Endothelial cell of umbilical vein (primary cell): ENCODE data around the gene MCM5. TPM values are rescaled to one million over a fixed set of nuclear protein-coding genes. Genes with fewer than 3 reads are reported as not detected.

Experiments used
- BruUV-seq: library from RNA; stranded (reverse); fragments of 400-500 nt; replicated peaks from 2 replicates; lab custom pipeline; 2021; lab: Mats Ljungman, UMichigan
- CTCF ChIA-PET: fragments of 300-600, 350-600 bp; sonication (Branson Sonifier 250); formaldehyde crosslinking; loops from one replicate; lab custom pipeline; 2021; ENCODE audit warnings: antibody characterized with exemption, inconsistent platforms; lab: Charles Lee
- POLR2A ChIA-PET: fragments of 300-600, 350-600 bp; sonication (Branson Sonifier 250); formaldehyde crosslinking; loops from one replicate; lab custom pipeline; 2021; ENCODE audit warnings: antibody characterized with exemption, inconsistent platforms; lab: Charles Lee
- DNase-seq: peaks from one replicate; pipeline ENCODE4 v3.0.0-alpha.2; 2011; ENCODE audit warnings: low read depth, low spot score
- FAIRE-seq: peaks from 2 replicates; lab custom pipeline; 2011; peaks lifted over from hg19 to GRCh38; lab: Jason Lieb, UNC
- H2AFZ ChIP-seq: 2 replicates; pipeline ENCODE4 v1.6.0; 2012; ENCODE audit warnings: low read depth, low read length, control low read depth, inconsistent platforms
- H3K27ac ChIP-seq: 2 replicates; pipeline ENCODE4 v1.5.1; 2011; ENCODE audit warnings: low read depth, mild to moderate bottlenecking, control low read depth, low read length, moderate library complexity; ENCODE audit not compliant: insufficient read depth
- H3K27me3 ChIP-seq, 2 experiments: 2 replicates each; pipeline versions ENCODE4 v1.6.0 to v1.6.1; 2011; ENCODE audit warnings: low read length in 2 of 2, mixed read lengths in 1 of 2; ENCODE audit not compliant: control insufficient read depth in 2 of 2, insufficient read depth in 2 of 2
- H3K36me3 ChIP-seq, 2 experiments: 2 replicates in 1 of 2; 3 replicates in 1 of 2; pipeline ENCODE4 v1.5.1; 2011; ENCODE audit warnings: low read length in 2 of 2, mild to moderate bottlenecking in 1 of 2, moderate library complexity in 1 of 2; ENCODE audit not compliant: control insufficient read depth in 2 of 2, insufficient read depth in 2 of 2; ENCODE audit errors: extremely low read depth in 1 of 2
- H3K4me1 ChIP-seq: 3 replicates; pipeline ENCODE4 v1.5.1; 2011; ENCODE audit warnings: mild to moderate bottlenecking, low read length; ENCODE audit not compliant: control insufficient read depth, insufficient read depth; ENCODE audit errors: extremely low read depth
- H3K4me2 ChIP-seq: 2 replicates; pipeline ENCODE4 v1.6.1; 2011; ENCODE audit warnings: low read length, control low read depth, mixed read lengths; ENCODE audit not compliant: insufficient read depth
- H3K4me3 ChIP-seq, 3 experiments: fragments of 200-600 bp in 1 of 3; sonication (generic), shearing (Covaris generic) in 1 of 3; replicated peaks in 1 of 3; 2 replicates each; pipeline ENCODE4 v1.5.1; 2011 to 2016; ENCODE audit warnings: control low read depth in 3 of 3, low read length in 3 of 3, mild to moderate bottlenecking in 2 of 3, inconsistent platforms in 1 of 3, low read depth in 1 of 3, moderate library complexity in 1 of 3; ENCODE audit not compliant: insufficient read depth in 1 of 3
- H3K79me2 ChIP-seq: 2 replicates; pipeline ENCODE4 v1.6.0; 2012; ENCODE audit warnings: low read length, inconsistent platforms; ENCODE audit not compliant: control insufficient read depth, insufficient read depth
- H3K9ac ChIP-seq: replicated peaks from 2 replicates; pipeline ENCODE3; 2011; ENCODE audit warnings: low read length, control low read depth; ENCODE audit not compliant: insufficient read depth; ENCODE audit errors: extremely low read depth
- H3K9me1 ChIP-seq: replicated peaks from 3 replicates; pipeline ENCODE4 v1.6.0; 2011; ENCODE audit warnings: mild to moderate bottlenecking, low read length; ENCODE audit not compliant: control insufficient read depth, insufficient read depth; ENCODE audit errors: extremely low read depth
- H3K9me3 ChIP-seq: replicated peaks from 2 replicates; pipeline ENCODE4 v1.5.1; 2012; ENCODE audit warnings: low read length, inconsistent platforms; ENCODE audit not compliant: control insufficient read depth, insufficient read depth
- H4K20me1 ChIP-seq: replicated peaks from 2 replicates; pipeline ENCODE3; 2011; ENCODE audit warnings: mild to moderate bottlenecking, low read length; ENCODE audit not compliant: control insufficient read depth, insufficient read depth; ENCODE audit errors: extremely low read depth
- EZH2 ChIP-seq: IDR thresholded peaks from 2 replicates; pipeline ENCODE4 v1.6.1; 2012; ENCODE audit warnings: borderline replicate concordance, low read depth, mild to moderate bottlenecking, moderate library complexity, low read length, inconsistent platforms; ENCODE audit not compliant: severe bottlenecking
- FOS ChIP-seq: IDR thresholded peaks from 2 replicates; pipeline ENCODE4 v1.6.1; 2011; ENCODE audit warnings: mild to moderate bottlenecking, low read length, moderate library complexity, borderline replicate concordance; ENCODE audit not compliant: insufficient read depth
- GATA2 ChIP-seq: IDR thresholded peaks from 2 replicates; pipeline ENCODE4 v1.7.0; 2011; ENCODE audit warnings: low read depth, mild to moderate bottlenecking, moderate library complexity, mixed read lengths, low read length; ENCODE audit not compliant: insufficient read length, insufficient read depth
- JUN ChIP-seq: IDR thresholded peaks from 2 replicates; pipeline ENCODE4 v1.6.1; 2011; ENCODE audit warnings: borderline replicate concordance, low read depth; ENCODE audit not compliant: insufficient read length, insufficient read depth
- MYC ChIP-seq: IDR thresholded peaks from one replicate; pipeline ENCODE4 v1.6.1; 2011; ENCODE audit warnings: mild to moderate bottlenecking, low read depth, low read length
- POLR2A ChIP-seq: IDR thresholded peaks from 2 replicates; pipeline ENCODE4 v1.6.1; 2012; ENCODE audit warnings: low read depth, mild to moderate bottlenecking, control low read depth, low read length
- POLR2AphosphoS5 ChIP-seq: IDR thresholded peaks from 2 replicates; pipeline ENCODE4 v1.6.1; 2012; ENCODE audit warnings: low read depth, mild to moderate bottlenecking, control low read depth, low read length, moderate library complexity; ENCODE audit not compliant: insufficient read depth
- dilution Hi-C: fragments of 300-500 bp; cut with MboI; formaldehyde crosslinking; loops from one replicate; pipeline ENCODE4 v1.15.0; 2019; ENCODE audit warnings: low sequenced_read_pairs; ENCODE audit not compliant: extremely low pct_ligation_motif_present
- intact Hi-C: fragments of 100-400 bp; cut with micrococcal nuclease; formaldehyde crosslinking; loops from one replicate; pipeline ENCODE4 v1.10.0; 2022
- polyA plus RNA-seq, 4 experiments: library from polyadenylated mRNA; depleted of rRNA in 3 of 4; stranded (reverse) in 3 of 4; unstranded in 1 of 4; fragments of >200 nt; gene quantifications; 2 replicates each; pipeline versions ENCODE4 v1.2.1 to v1.2.3, GENCODE V29; 2011 to 2012; ENCODE audit warnings: missing spikeins in 1 of 4
- total RNA-seq: library from RNA; stranded (reverse); gene quantifications from 2 replicates; pipeline ENCODE4 v1.2.3, GENCODE V29; 2021
- TF ChIP-seq, protein P1 (sequence below): IDR thresholded peaks from 2 replicates; pipeline ENCODE4 v1.6.1; 2011; ENCODE audit not compliant: insufficient read depth, insufficient read length
- TF ChIP-seq, protein P2 (sequence below), 2 donors: IDR thresholded peaks; 1 replicate in 1 of 2; 2 replicates in 1 of 2; pipeline ENCODE4 v1.5.1; 2011; ENCODE audit warnings: low read length in 2 of 2, mild to moderate bottlenecking in 2 of 2, moderate library complexity in 2 of 2, control low read depth in 1 of 2, inconsistent platforms in 1 of 2, low read depth in 1 of 2; ENCODE audit not compliant: insufficient read depth in 1 of 2; ENCODE audit errors: extremely low read depth in 1 of 2

MCM5 gene
- total and polyA plus RNA-seq, 2 donors (not counting 3 experiments of a cell fraction or from before 2014, with no cell fraction given): 67.8 to 111 TPM

DNA sequence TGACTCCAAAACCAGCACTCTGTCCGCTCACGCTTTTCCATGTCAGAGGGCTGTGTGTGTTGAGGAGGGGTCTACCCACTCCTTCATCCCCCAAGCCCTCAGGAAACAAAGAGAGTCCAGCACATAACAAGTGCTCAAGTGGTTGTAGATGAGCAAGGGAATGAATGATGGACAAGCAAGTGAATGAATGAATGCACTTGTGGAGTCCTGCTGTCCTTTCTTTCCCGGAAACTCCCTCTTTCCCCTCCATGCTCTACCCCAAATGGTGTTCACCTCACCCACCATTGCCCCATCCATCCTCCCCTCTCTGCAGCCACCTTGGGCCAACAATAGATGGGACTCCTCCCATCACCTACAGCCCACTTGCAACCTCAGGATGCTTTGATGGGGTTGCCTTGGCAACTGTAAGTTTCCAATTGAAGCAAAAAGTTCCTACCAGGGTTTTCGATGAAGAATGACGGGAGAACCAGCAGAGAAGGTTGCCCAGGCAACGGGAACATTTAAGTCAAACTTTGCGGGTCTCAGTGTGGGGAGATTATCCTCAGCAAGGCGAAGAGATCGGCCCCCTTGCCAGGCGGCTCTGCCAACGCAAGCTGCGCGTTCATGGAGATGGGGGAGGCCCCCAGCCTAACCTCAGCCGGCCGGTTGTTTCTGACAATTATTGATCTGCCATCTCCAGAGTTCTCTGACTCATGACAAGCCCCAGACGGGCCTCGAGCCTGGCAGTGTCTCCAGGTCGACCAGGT, 51.1 kb downstream of the MCM5 start:
- intact Hi-C loops (no loop called here), dilution Hi-C loops (no loop called here)
- CTCF ChIA-PET: no interaction called here
- no peak for TF ChIP-seq POLR2A
- no peak for TF ChIP-seq POLR2AphosphoS5
- TF ChIP-seq MYC: no peak
- TF ChIP-seq EZH2: no peak
- no peak for TF ChIP-seq JUN
- TF ChIP-seq, protein P1, sequence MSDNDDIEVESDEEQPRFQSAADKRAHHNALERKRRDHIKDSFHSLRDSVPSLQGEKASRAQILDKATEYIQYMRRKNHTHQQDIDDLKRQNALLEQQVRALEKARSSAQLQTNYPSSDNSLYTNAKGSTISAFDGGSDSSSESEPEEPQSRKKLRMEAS: no peak
- TF ChIP-seq FOS: no peak
- TF ChIP-seq, protein P2, sequence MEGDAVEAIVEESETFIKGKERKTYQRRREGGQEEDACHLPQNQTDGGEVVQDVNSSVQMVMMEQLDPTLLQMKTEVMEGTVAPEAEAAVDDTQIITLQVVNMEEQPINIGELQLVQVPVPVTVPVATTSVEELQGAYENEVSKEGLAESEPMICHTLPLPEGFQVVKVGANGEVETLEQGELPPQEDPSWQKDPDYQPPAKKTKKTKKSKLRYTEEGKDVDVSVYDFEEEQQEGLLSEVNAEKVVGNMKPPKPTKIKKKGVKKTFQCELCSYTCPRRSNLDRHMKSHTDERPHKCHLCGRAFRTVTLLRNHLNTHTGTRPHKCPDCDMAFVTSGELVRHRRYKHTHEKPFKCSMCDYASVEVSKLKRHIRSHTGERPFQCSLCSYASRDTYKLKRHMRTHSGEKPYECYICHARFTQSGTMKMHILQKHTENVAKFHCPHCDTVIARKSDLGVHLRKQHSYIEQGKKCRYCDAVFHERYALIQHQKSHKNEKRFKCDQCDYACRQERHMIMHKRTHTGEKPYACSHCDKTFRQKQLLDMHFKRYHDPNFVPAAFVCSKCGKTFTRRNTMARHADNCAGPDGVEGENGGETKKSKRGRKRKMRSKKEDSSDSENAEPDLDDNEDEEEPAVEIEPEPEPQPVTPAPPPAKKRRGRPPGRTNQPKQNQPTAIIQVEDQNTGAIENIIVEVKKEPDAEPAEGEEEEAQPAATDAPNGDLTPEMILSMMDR (IDR thresholded peaks at IDR 0.05; ENCODE audit: extremely low read depth in 1 of 2, insufficient read depth in 1 of 2, low read depth in 1 of 2, low read length in 2 of 2): no peak
- TF ChIP-seq GATA2: no peak
- POLR2A ChIA-PET: no interaction called here
- Histone ChIP-seq H2AFZ (no peak overlapping the region), H3K4me3 (no peak overlapping the region), H4K20me1 (no peaks in the 10 kb centered on the region), H3K27me3 (peaks cover 6 to 12% of the 10 kb centered on the region in 2 experiments), H3K9me3 (no peaks in the 10 kb centered on the region), H3K9ac (no peak overlapping the region), H3K4me2 (no peak overlapping the region), H3K36me3 (no peaks in the 10 kb centered on the region), H3K27ac (no peak overlapping the region), H3K9me1 (no peaks in the 10 kb centered on the region), H3K4me1 (peaks cover 12% of the 10 kb centered on the region), H3K79me2 (no peaks in the 10 kb centered on the region)
- FAIRE-seq (no peak), DNase-seq (no peak)
- BruUV-seq: no TSS peak
